Measurements from ENCODE around the gene SUPT6H.

DNA sequence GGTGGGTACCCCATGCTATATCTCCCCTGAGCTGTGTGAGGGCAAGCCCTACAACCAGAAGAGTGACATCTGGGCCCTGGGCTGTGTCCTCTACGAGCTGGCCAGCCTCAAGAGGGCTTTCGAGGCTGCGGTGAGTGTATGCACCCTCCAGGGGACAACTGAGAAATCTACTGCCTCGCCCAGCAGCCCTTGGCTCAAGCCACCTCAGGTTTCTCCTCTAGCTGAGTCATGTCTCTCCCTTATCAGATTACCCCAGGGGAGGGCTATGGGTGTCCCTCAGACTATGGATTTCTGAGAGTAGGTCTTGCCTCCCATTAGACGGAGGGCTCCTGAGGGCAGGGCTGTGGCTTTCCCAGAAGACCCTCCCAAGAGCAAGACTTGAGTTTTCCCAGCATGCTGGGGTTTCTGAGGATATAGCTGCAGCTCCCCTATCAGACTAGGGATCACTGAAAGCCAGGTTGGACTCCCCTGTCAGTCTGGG, 73.3 kb downstream of the SUPT6H start:
- no peak for TF ChIP-seq TAF1 (IDR thresholded peaks at IDR 0.05; ENCODE audit: borderline replicate concordance, low read depth, low read length)
- no peak for TF ChIP-seq POLR2AphosphoS5 (IDR thresholded peaks at IDR 0.05; ENCODE audit: low read depth, low read length)
- TF ChIP-seq POLR2A (IDR thresholded peaks at IDR 0.05; ENCODE audit: low read depth, low read length): no peak

All from GM12892 (cell line).